ENCODE data around the gene SMARCE1.

The SMARCE1 gene

GRCh38 chr17:40646791-40647623 lies 611 bp downstream of the SMARCE1 start:
- no peak for DNase-seq (ENCODE audit: low read depth in 3 of 3, low spot score in 1 of 3)

DNA sequence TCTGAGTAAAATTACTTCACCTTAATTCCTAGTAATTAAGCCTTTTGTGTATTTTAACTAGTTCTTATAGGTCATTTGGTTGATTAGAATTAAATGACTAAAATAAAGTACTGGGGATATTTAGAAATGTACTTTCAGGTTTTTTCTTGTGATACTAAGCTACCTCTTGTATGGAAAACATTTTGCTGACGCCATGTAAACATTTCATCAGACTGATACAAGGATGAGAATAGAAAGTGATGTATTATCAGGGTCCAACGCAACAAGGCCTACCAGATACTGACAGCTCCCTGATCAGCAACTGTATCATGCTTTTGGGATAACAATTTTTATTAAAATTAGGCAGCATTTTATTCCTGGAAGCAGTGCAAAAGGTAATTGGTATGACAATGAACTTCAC lies 1.7 kb downstream of the SMARCE1 start:
- no peak for DNase-seq (ENCODE audit: low read depth in 3 of 3, low spot score in 1 of 3)

DNA sequence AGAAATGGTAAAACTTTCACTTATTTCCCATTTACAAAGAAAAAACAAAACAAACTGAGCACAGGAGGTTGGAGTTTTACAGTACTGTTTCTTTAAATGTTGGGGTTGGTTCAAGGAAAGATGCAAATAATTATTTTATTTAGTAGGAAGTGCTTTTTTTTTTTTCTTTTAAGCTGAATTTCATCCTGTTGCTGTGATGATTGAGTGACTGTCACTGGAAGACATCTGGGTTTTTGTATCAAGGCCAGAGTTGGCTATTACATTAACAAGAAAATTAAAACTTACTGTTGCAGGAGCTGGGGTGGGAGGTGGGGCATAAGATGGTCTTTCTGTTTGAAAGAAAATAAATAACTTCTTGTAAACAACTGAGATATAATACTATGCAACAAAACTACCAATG lies 2.3 kb downstream of the SMARCE1 start:
- no peak for DNase-seq (ENCODE audit: low read depth in 3 of 3, low spot score in 1 of 3)

GRCh38 chr17:40637931-40638330 lies 9.7 kb downstream of the SMARCE1 start:
- DNase-seq (ENCODE audit: low read depth in 3 of 3, low spot score in 1 of 3) = no peak

GRCh38 chr17:40633871-40634270 lies 13.7 kb downstream of the SMARCE1 start:
- no peak for DNase-seq (ENCODE audit: low read depth in 3 of 3, low spot score in 1 of 3)

- DNase-seq (ENCODE audit: low read depth in 3 of 3, low spot score in 1 of 3) = no peak
These were observed 15.4 kb downstream of the SMARCE1 start for GRCh38 chr17:40632216-40632615.

GRCh38 chr17:40629842-40630241 lies 17.8 kb downstream of the SMARCE1 start:
- DNase-seq (ENCODE audit: low read depth in 3 of 3, low spot score in 1 of 3) = no peak

- DNase-seq (ENCODE audit: low read depth in 3 of 3, low spot score in 1 of 3) = no peak
These were observed 22.3 kb downstream of the SMARCE1 start for GRCh38 chr17:40625311-40625710.

DNA sequence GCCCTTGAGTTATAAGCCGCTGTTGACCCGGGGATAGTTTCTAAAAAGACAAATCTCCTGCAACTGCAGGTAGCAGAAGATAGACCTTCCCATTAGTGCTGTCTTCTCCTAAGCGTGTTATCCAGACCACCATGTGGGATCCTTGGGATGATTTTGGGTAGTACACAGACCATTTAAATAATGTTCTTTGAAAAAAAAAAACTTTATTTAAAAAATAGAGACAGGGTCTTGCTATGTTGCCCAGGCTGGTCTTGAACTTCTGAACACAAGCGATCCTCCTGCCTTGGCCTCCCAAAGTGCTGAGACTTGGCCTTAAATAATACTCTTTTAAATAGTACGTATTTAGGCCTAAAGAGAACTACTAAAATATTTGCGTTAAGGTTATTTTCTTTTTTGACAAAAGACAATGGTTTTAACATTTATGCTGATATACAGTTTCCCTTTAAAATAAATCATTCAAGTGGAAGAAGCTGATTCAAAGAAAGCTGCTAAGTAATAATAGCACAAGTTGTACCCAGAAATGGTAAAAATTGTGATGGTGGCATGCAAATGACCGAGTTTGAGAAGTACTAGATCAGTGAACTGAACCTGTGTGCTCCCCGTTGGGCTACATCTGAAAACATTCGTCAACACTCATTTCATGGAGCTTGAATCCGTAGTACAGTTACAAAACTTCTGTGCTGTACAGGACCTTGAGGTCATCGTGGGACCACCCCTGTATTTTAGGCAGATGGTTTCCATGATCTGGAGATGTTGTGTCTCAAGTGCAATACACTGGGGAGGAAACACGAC lies 24.0 kb downstream of the SMARCE1 start:
- DNase-seq (ENCODE audit: low read depth in 3 of 3, low spot score in 1 of 3) = no peak

DNA sequence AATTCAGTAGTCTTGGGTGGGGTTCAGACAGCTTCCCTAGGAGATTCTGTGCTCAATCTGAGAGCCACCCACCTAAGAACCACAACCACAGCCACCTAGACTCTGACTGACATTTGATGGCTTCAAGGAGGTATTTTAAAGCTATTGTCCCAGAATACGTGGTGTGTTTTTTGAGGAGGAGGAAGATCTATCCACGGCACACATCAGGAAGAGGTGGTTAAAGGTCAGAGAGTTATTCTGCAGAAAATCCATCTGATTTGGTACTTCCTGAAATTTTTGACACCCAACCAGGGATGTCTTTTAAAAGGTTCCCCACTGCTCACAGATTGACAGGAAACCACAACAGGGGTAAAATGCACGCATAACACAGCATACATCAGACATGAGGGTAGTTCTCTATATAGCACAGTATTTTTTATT lies 25.1 kb downstream of the SMARCE1 start:
- no peak for DNase-seq (ENCODE audit: low read depth in 3 of 3, low spot score in 1 of 3)

- no peak for DNase-seq (ENCODE audit: low read depth in 3 of 3, low spot score in 1 of 3)
These were observed 26.0 kb downstream of the SMARCE1 start for GRCh38 chr17:40621578-40621977.

- no peak for DNase-seq (ENCODE audit: low read depth in 3 of 3, low spot score in 1 of 3)
These were observed 26.6 kb downstream of the SMARCE1 start for GRCh38 chr17:40621019-40621418.

DNA sequence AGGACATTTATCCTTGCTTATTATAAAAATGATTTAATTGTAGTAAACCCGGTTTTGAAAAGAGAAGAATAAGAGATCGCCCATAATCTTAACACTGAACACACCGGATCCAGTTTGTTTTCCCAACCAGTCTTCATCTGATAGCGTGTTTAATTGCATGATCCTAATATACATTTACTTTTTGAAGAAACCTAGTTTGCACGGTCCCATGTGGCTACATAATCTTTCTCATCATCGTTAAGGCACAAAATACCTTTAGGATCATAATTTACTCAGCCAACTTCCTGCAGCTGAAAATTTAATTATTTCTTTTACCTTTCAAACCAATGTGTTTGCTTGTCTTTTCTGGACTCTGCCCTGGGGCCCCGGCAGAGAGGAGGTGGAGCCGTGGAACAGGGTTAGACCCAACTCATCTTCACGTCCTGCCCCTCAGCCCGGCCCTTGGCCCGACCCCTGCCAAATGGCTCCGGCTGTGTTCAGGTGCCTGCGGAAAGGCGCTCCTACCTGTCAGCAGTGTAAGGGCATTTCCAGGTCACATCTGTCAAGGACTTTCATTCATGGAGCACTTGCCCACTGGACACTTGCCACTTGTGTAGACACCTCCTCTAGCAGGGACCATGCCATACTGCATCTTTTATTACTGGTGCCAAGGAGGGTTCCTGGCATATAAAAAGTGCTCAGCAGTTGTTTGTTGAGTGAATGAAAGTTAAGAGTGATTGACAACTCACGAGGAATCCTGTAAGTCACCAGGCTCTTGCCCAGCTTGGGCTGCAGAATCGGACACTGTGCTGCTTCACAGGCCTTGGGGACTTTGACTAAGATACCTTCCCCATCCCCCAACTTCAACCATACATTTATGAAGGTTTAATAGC lies 28.6 kb downstream of the SMARCE1 start:
- DNase-seq (ENCODE audit: low read depth in 3 of 3, low spot score in 1 of 3) = no peak

DNA sequence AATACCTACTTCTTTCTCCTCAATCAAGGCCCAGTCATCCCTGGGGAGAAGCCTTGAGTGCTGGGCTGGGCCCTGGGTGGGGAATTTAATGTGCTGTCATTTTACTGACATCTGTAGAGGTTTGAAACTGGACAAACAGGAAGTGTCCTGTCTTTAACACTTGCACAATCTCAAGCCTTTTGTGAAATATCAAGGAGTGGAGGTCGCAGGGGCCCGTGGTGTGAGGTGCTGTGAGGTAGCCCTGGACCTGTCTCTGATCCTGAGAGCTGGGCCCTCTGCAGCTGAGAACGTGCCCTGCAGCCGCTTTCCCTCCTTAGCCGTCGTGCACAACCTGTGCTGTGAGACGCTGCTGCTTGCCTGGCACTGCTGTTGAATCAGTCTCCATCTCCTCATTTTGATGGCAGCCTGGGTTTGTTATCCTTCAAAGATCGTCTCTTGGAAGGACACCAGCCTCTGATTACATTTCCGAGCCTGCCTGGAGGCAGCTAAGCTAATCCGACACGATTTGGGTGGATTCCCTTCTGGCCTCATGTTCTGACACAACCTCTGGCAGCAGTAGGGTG lies 29.9 kb downstream of the SMARCE1 start:
- DNase-seq (ENCODE audit: low read depth in 3 of 3, low spot score in 1 of 3) = no peak

- no peak for DNase-seq (ENCODE audit: low read depth in 3 of 3, low spot score in 1 of 3)
These were observed 31.0 kb downstream of the SMARCE1 start for GRCh38 chr17:40616592-40616991.

- no peak for DNase-seq (ENCODE audit: low read depth in 3 of 3, low spot score in 1 of 3)
These were observed 31.7 kb downstream of the SMARCE1 start for GRCh38 chr17:40615841-40616476.

GRCh38 chr17:40615068-40615840 lies 32.4 kb downstream of the SMARCE1 start:
- no peak for DNase-seq (ENCODE audit: low read depth in 3 of 3, low spot score in 1 of 3)

- no peak for DNase-seq (ENCODE audit: low read depth in 3 of 3, low spot score in 1 of 3)
These were observed 33.1 kb downstream of the SMARCE1 start for GRCh38 chr17:40614431-40615067.

- no peak for DNase-seq (ENCODE audit: low read depth in 3 of 3, low spot score in 1 of 3)
These were observed 34.0 kb downstream of the SMARCE1 start for GRCh38 chr17:40613467-40614154.

Measured in stimulated activated CD4-positive, alpha-beta T cell treated with anti-CD3 and anti-CD28 coated beads, TNF-alpha, amount 100 ng/mL, for 1 hour (primary cell).